ENCODE data around the gene ABCG1. TPM values are rescaled to one million over a fixed set of nuclear protein-coding genes. Genes with fewer than 3 reads are reported as not detected.

The ABCG1 gene
- total RNA-seq, 1 donor from 2014 or later: 1.9 TPM

DNA sequence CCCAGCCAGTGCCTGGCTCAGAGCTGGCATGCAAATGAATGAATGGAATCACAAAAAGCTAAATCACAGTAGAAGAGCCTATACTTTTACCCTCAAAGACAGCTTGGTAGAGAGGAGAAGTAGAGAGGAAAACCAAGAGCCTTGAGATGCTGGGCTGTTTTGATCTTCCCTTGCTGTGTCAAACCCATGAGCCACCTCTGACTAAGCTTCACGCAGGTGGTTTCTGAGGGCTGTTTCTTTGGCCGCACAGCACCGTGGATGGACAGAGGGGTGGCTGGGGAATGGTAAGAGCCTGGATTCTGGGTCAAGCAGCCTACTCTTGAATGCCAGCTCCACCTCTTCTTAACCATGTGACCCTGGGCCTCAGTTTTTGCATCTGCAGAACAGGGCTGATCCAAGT, 18.6 kb downstream of the ABCG1 start:
- Mint-ChIP-seq H3K27ac (no peak overlapping the region), H3K9me3 (no peaks in the 10 kb centered on the region), H3K27me3 (ENCODE audit: insufficient read depth, low read depth) (peaks cover 12% of the 10 kb centered on the region), H3K4me3 (peak overlapping the region; percentile 11), H3K36me3 (no peaks in the 10 kb centered on the region), H3K4me1 (peaks cover 33% of the 10 kb centered on the region)
- Histone ChIP-seq H3F3A (ENCODE audit: low read depth) (peaks cover 13% of the 10 kb centered on the region), H3K4me1 (peaks cover 47% of the 10 kb centered on the region), H2AFZ (replicated peaks) (no peak overlapping the region), H3K4me3 (no peak overlapping the region), H3K9me3 (ENCODE audit: low read depth) (no peaks in the 10 kb centered on the region), H3K27me3 (peaks cover 22% of the 10 kb centered on the region), H3K79me2 (ENCODE audit: low read depth) (no peaks in the 10 kb centered on the region), H3K4me2 (no peak overlapping the region), H4K20me1 (ENCODE audit: low read depth) (no peaks in the 10 kb centered on the region), H3K27ac (no peak overlapping the region), H3K9ac (no peak overlapping the region), H3K36me3 (no peaks in the 10 kb centered on the region)
- no peak for TF ChIP-seq EZH2phosphoT487 (IDR thresholded peaks at IDR 0.05)
- TF ChIP-seq EZH2 (IDR thresholded peaks at IDR 0.05): no peak
- no peak for TF ChIP-seq CTCF (IDR thresholded peaks at IDR 0.05)
- DNase-seq (ENCODE audit: low spot score): no peak

DNA sequence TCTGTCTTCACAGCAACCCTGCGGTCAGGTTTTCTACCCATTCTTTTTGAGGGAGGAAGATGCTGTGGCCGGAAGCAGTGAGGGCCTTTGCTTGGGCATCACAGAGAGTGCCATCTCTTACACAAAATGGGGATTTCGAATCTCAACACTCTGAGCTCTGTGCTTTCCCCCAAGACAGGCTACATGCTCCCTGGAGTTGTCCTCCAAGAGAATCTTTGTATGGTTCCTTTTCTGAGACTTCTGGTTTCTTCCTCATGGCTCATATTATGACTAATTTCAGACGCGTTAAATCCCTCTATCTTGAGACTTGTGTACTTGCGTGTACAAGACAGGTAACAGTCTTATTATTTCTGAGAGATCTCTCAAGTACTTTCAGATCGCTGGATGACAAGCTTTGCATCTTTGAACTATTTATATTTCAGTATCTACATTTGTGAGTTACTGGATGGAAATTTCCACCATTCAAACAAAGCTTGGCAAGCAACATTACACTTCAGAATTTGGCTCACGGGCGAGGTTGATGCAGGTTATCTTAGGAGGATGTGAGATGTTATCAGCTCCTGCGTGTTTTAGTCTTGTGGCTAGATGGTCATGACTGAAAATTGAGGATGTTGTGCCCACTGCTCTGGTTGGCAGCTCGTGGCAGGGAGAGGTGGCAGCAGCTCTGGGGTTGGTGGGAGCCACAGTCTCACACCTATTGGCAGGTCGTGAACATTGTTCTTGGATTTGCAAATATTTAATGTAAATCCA, 19.4 kb downstream of the ABCG1 start:
- Histone ChIP-seq H3K27me3 (peaks cover 22% of the 10 kb centered on the region), H3K9ac (no peak overlapping the region), H2AFZ (replicated peaks) (no peak overlapping the region), H3K4me1 (peaks cover 39% of the 10 kb centered on the region), H3K4me3 (no peak overlapping the region), H3K79me2 (ENCODE audit: low read depth) (no peaks in the 10 kb centered on the region), H3K4me2 (no peak overlapping the region), H3F3A (ENCODE audit: low read depth) (peaks cover 13% of the 10 kb centered on the region), H3K9me3 (ENCODE audit: low read depth) (no peaks in the 10 kb centered on the region), H4K20me1 (ENCODE audit: low read depth) (no peaks in the 10 kb centered on the region), H3K27ac (no peak overlapping the region), H3K36me3 (no peaks in the 10 kb centered on the region)
- Mint-ChIP-seq H3K4me3 (no peak overlapping the region), H3K27ac (no peak overlapping the region), H3K9me3 (no peaks in the 10 kb centered on the region), H3K36me3 (no peaks in the 10 kb centered on the region), H3K4me1 (peaks cover 27% of the 10 kb centered on the region), H3K27me3 (ENCODE audit: insufficient read depth, low read depth) (peaks cover 12% of the 10 kb centered on the region)
- TF ChIP-seq EZH2phosphoT487 (IDR thresholded peaks at IDR 0.05): no peak
- no peak for TF ChIP-seq EZH2 (IDR thresholded peaks at IDR 0.05)
- no peak for TF ChIP-seq CTCF (IDR thresholded peaks at IDR 0.05)
- DNase-seq (ENCODE audit: low spot score): no peak

- no peak for DNase-seq (ENCODE audit: low spot score)
- TF ChIP-seq EZH2 (IDR thresholded peaks at IDR 0.05) (no peak), EZH2phosphoT487 (IDR thresholded peaks at IDR 0.05) (no peak), CTCF (IDR thresholded peaks at IDR 0.05) (no peak)
- H3K27me3 ChIP-seq: peaks cover 22% of the 10 kb centered on the region
- no peak overlapping the region for H2AFZ ChIP-seq (replicated peaks)
- H3K4me3 ChIP-seq: no peak overlapping the region
- H3K36me3 ChIP-seq: no peaks in the 10 kb centered on the region
- Mint-ChIP-seq H3K4me3 (no peak overlapping the region), H3K27ac (no peak overlapping the region), H3K9me3 (no peaks in the 10 kb centered on the region), H3K4me1 (peaks cover 24% of the 10 kb centered on the region), H3K36me3 (no peaks in the 10 kb centered on the region), H3K27me3 (ENCODE audit: insufficient read depth, low read depth) (peaks cover 10% of the 10 kb centered on the region)
- no peaks in the 10 kb centered on the region for H3K9me3 ChIP-seq (ENCODE audit: low read depth)
- H4K20me1 ChIP-seq (ENCODE audit: low read depth): no peaks in the 10 kb centered on the region
- H3K9ac ChIP-seq: no peak overlapping the region
- no peaks in the 10 kb centered on the region for H3K79me2 ChIP-seq (ENCODE audit: low read depth)
- no peak overlapping the region for H3K27ac ChIP-seq
- H3F3A ChIP-seq (ENCODE audit: low read depth): peaks cover 5% of the 10 kb centered on the region
- peaks cover 27% of the 10 kb centered on the region for H3K4me1 ChIP-seq
- H3K4me2 ChIP-seq: no peak overlapping the region
Observed at GRCh38 chr21:42239556-42239955, 20.6 kb downstream of the ABCG1 start.
